ENCODE results near the gene ASPN. TPM values are rescaled to one million over a fixed set of nuclear protein-coding genes. Genes with fewer than 3 reads are reported as not detected.

Gene ASPN
- total and polyA plus RNA-seq, 9 of the 15 experiments (the other 6 are each of a cell fraction or from before 2014, with no cell fraction given), result 0.03 to 0.07 TPM; not detected in 7

DNA sequence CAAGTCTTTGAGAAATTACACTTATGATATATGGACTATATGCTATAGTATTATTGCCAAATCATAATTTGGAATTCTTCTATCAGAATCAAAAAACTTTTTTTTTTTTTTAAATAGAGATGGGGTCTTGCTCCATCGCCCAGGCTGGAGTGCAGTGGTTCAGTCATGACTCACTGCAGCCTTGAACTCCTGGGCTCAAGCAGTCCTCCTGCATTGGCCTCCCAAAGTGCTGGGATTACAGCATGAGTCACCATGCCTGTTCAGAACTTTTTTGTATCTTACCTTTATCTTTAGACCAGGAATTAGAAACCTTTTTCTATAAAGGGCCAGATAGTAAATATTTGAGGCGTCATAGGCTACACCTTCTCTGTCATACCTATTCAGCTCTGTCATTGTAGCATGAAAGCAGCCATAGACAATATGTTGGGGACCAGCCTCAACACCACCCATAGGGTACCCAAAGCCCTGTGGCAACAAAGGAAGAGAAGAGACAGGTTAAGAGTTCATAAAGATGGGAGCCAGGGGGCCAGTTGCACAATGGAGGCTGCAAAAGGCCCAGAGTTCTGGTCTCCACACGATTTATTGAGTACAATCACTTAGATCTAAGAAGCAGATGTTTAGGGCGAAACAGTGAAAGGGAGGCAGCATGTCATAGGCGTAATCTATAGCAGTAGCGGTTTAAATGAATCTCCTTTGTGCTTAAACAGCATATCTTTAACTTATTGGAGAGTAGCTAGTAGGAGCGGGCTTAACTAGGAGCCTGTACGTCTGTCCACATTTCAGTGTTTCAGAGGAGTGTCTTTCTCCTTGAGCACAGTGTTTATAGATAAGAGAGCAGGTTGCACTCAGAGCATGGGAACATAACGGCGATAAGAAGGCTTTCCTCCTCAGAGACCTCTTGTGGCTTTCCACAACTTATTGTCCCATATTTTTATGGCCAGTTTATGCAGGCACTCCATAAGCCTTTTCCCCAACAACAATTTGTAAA lies 41.0 kb upstream of the ASPN start:
- H3K36me3 ChIP-seq (ENCODE audit: control insufficient read depth, insufficient read depth, low read length), result no peaks in the 10 kb centered on the region
- no peaks in the 10 kb centered on the region for H3K9me3 ChIP-seq (replicated peaks; ENCODE audit: control insufficient read depth, insufficient read depth, low read depth, low read length)
- peak overlapping the region; percentile 79 for H3K4me2 ChIP-seq (ENCODE audit: insufficient read depth, low read length)
- intact Hi-C loops (cut with micrococcal nuclease), result no loop called here
- peaks cover 3 to 18% of the 10 kb centered on the region in 2 experiments; a peak in 4 of 5 replicates for H3K4me1 ChIP-seq (replicated peaks in 1 of 2; ENCODE audit: control insufficient read depth in 2 of 2, insufficient read depth in 2 of 2, low read length in 2 of 2)
- no peaks in the 10 kb centered on the region for H4K20me1 ChIP-seq (replicated peaks; ENCODE audit: control insufficient read depth, insufficient read depth, low read length)
- FAIRE-seq (peak; percentile 23), ATAC-seq (peak; percentile 85), DNase-seq (ENCODE audit: extremely low read depth in 1 of 4, low spot score in 3 of 4) (peak in 1 of 4 experiments; percentile 79)
- CTCF ChIA-PET (ENCODE audit: low intra/inter-chr PET ratio), result no interaction called here
- peak overlapping the region; percentile 47 for H3K27ac ChIP-seq (ENCODE audit: extremely low read depth, low read depth, low read length)
- no peaks in the 10 kb centered on the region for H3K79me2 ChIP-seq (ENCODE audit: control insufficient read depth, insufficient read depth, low read length)
- POLR2A ChIA-PET, result interaction anchor here (0.5 to 1.3 kb wide), 3 partner anchors 35 to 227 kb away, joined by 3 read pairs; no protein-coding TSS in a partner anchor
- no TSS peak for BruUV-seq (replicated peaks)
- 3% methylated on average over 10 of the region's 10 CpGs for WGBS (ENCODE audit: insufficient coverage, low coverage, missing lambda C conversion rate)
- in situ Hi-C loops (cut with MboI), result no loop called here
- H3K4me3 ChIP-seq, result peak overlapping the region; percentile 16; the same call in 1 of the 2 replicates
- H3K9me1 ChIP-seq (ENCODE audit: control insufficient read depth, insufficient read depth, low read length), result no peaks in the 10 kb centered on the region
- peak overlapping the region in 1 of 2 experiments; percentile 18; a peak in 2 of 4 replicates for H3K9ac ChIP-seq (ENCODE audit: insufficient read depth in 1 of 2, low read depth in 2 of 2, low read length in 2 of 2)
- no peaks in the 10 kb centered on the region for H3K27me3 ChIP-seq (ENCODE audit: control insufficient read depth in 2 of 2, insufficient read depth in 2 of 2, low read length in 2 of 2)
- peak overlapping the region; percentile 86 for H2AFZ ChIP-seq (ENCODE audit: low read depth, low read length)
- TF ChIP-seq SAFB2 (IDR thresholded peaks at IDR 0.05; ENCODE audit: borderline replicate concordance, low read depth, low read length, severe bottlenecking), result no peak
- TF ChIP-seq, protein P1, sequence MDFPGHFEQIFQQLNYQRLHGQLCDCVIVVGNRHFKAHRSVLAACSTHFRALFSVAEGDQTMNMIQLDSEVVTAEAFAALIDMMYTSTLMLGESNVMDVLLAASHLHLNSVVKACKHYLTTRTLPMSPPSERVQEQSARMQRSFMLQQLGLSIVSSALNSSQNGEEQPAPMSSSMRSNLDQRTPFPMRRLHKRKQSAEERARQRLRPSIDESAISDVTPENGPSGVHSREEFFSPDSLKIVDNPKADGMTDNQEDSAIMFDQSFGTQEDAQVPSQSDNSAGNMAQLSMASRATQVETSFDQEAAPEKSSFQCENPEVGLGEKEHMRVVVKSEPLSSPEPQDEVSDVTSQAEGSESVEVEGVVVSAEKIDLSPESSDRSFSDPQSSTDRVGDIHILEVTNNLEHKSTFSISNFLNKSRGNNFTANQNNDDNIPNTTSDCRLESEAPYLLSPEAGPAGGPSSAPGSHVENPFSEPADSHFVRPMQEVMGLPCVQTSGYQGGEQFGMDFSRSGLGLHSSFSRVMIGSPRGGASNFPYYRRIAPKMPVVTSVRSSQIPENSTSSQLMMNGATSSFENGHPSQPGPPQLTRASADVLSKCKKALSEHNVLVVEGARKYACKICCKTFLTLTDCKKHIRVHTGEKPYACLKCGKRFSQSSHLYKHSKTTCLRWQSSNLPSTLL (IDR thresholded peaks at IDR 0.05), result no peak
- TF ChIP-seq CHCHD3 (CRISPR knock-in tag; IDR thresholded peaks at IDR 0.05), result no peak
- TF ChIP-seq, protein P2, sequence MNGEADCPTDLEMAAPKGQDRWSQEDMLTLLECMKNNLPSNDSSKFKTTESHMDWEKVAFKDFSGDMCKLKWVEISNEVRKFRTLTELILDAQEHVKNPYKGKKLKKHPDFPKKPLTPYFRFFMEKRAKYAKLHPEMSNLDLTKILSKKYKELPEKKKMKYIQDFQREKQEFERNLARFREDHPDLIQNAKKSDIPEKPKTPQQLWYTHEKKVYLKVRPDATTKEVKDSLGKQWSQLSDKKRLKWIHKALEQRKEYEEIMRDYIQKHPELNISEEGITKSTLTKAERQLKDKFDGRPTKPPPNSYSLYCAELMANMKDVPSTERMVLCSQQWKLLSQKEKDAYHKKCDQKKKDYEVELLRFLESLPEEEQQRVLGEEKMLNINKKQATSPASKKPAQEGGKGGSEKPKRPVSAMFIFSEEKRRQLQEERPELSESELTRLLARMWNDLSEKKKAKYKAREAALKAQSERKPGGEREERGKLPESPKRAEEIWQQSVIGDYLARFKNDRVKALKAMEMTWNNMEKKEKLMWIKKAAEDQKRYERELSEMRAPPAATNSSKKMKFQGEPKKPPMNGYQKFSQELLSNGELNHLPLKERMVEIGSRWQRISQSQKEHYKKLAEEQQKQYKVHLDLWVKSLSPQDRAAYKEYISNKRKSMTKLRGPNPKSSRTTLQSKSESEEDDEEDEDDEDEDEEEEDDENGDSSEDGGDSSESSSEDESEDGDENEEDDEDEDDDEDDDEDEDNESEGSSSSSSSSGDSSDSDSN (IDR thresholded peaks at IDR 0.05; ENCODE audit: borderline replicate concordance in 1 of 2, low read depth in 2 of 2, low read length in 2 of 2), result 0 out of 4 replicates have a peak, but pooled peaks of 1 of the 2 experiments have one; percentile 33
- TF ChIP-seq ZNF121 (CRISPR knock-in tag; conservative IDR thresholded peaks at IDR 0.05), result peak; percentile 98
- TF ChIP-seq CEBPB (tag; IDR thresholded peaks at IDR 0.05), result peak; percentile 59
- TF ChIP-seq, protein P3, sequence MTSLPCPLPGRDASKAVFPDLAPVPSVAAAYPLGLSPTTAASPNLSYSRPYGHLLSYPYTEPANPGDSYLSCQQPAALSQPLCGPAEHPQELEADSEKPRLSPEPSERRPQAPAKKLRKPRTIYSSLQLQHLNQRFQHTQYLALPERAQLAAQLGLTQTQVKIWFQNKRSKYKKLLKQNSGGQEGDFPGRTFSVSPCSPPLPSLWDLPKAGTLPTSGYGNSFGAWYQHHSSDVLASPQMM (CRISPR knock-in tag; IDR thresholded peaks at IDR 0.05), result no peak
- TF ChIP-seq TFAM (CRISPR knock-in tag; conservative IDR thresholded peaks at IDR 0.05), result no peak
- TF ChIP-seq, protein P4, sequence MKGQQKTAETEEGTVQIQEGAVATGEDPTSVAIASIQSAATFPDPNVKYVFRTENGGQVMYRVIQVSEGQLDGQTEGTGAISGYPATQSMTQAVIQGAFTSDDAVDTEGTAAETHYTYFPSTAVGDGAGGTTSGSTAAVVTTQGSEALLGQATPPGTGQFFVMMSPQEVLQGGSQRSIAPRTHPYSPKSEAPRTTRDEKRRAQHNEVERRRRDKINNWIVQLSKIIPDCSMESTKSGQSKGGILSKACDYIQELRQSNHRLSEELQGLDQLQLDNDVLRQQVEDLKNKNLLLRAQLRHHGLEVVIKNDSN (CRISPR knock-in tag; IDR thresholded peaks at IDR 0.05), result no peak
- 0 out of 2 replicates have a peak, but pooled peaks have one; percentile 24 for TF ChIP-seq LEF1 (IDR thresholded peaks at IDR 0.05)
- TF ChIP-seq PHF8 (IDR thresholded peaks at IDR 0.05; ENCODE audit: borderline replicate concordance, low read length), result no peak
- no peak for TF ChIP-seq SMARCB1 (IDR thresholded peaks at IDR 0.05; ENCODE audit: insufficient read length, low read depth)
- no peak for TF ChIP-seq ZBTB7A (IDR thresholded peaks at IDR 0.05; ENCODE audit: borderline replicate concordance, control insufficient read depth, low read depth, low read length)
- no peak for TF ChIP-seq SRSF1 (IDR thresholded peaks at IDR 0.05; ENCODE audit: low read depth, low read length)
- no peak for TF ChIP-seq PURB (CRISPR knock-in tag; IDR thresholded peaks at IDR 0.05; ENCODE audit: low read depth)

Measured in K562 (cell line).